Measurements from ENCODE around the gene AHNAK2. TPM values are rescaled to one million over a fixed set of nuclear protein-coding genes. Genes with fewer than 3 reads are reported as not detected.

The AHNAK2 gene
- total RNA-seq, 2 donors from 2014 or later = 3.6 to 5.2 TPM

GRCh38 chr14:105018414-105018813 lies 40.2 kb upstream of the AHNAK2 start:
- TF ChIP-seq CTCF (IDR thresholded peaks at IDR 0.05) (no peak), POLR2A (IDR thresholded peaks at IDR 0.05) (no peak)
- intact Hi-C loops (cut with DNase I) = no loop called here
- H3K27me3 ChIP-seq = no peaks in the 10 kb centered on the region
- no peaks in the 10 kb centered on the region for H3K36me3 ChIP-seq (replicated peaks in 1 of 2; ENCODE audit: insufficient read depth in 1 of 2, low read depth in 2 of 2)
- H3K4me1 ChIP-seq = peaks cover 32% of the 10 kb centered on the region
- no peak for ATAC-seq
- no peak overlapping the region for H3K4me3 ChIP-seq
- no peak overlapping the region for H3K27ac ChIP-seq
- 75 to 83% methylated on average over 3 to 4 of the region's 4 CpGs for WGBS, 2 donors
- no peaks in the 10 kb centered on the region for H3K9me3 ChIP-seq
- no peak for DNase-seq

- intact Hi-C loops (cut with DNase I) = no loop called here
- Histone ChIP-seq H3K36me3 (replicated peaks in 1 of 2; ENCODE audit: insufficient read depth in 1 of 2, low read depth in 2 of 2) (peaks cover 0 to 3% of the 10 kb centered on the region in 2 donors), H3K9me3 (no peaks in the 10 kb centered on the region), H3K4me1 (peaks cover 22% of the 10 kb centered on the region), H3K27me3 (no peaks in the 10 kb centered on the region), H3K4me3 (no peak overlapping the region), H3K27ac (no peak overlapping the region)
- no peak for ATAC-seq
- DNase-seq = no peak
- WGBS, 2 donors = 83 to 93% methylated on average over 4 to 6 of the region's 6 CpGs
- TF ChIP-seq CTCF (IDR thresholded peaks at IDR 0.05) = no peak
- no peak for TF ChIP-seq POLR2A (IDR thresholded peaks at IDR 0.05)
Measured at GRCh38 chr14:105015905-105016304, 37.7 kb upstream of the AHNAK2 start.

- no peaks in the 10 kb centered on the region for H3K9me3 ChIP-seq
Measured at GRCh38 chr14:105015242-105015641, 37.1 kb upstream of the AHNAK2 start.

GRCh38 chr14:105014631-105015030 lies 36.5 kb upstream of the AHNAK2 start:
- DNase-seq = no peak
- H3K27me3 ChIP-seq = no peaks in the 10 kb centered on the region
- TF ChIP-seq POLR2A (IDR thresholded peaks at IDR 0.05) (no peak), CTCF (IDR thresholded peaks at IDR 0.05) (no peak)
- no peaks in the 10 kb centered on the region for H3K9me3 ChIP-seq
- WGBS, 2 donors = 72 to 76% methylated on average over 4 of the region's 4 CpGs
- H3K4me3 ChIP-seq = no peak overlapping the region
- intact Hi-C loops (cut with DNase I) = no loop called here
- H3K27ac ChIP-seq = no peak overlapping the region
- peaks cover 14% of the 10 kb centered on the region for H3K4me1 ChIP-seq
- ATAC-seq = no peak
- H3K36me3 ChIP-seq (replicated peaks in 1 of 2; ENCODE audit: insufficient read depth in 1 of 2, low read depth in 2 of 2) = peaks cover 0 to 6% of the 10 kb centered on the region in 2 donors

More at GRCh38 chr14:105015242-105015641, 37.1 kb upstream of the AHNAK2 start:
- H3K27ac ChIP-seq = no peak overlapping the region
- intact Hi-C loops (cut with DNase I) = no loop called here
- ATAC-seq (no peak), DNase-seq (no peak)
- 76 to 88% methylated on average over 9 of the region's 9 CpGs for WGBS, 2 donors
- H3K27me3 ChIP-seq = no peaks in the 10 kb centered on the region
- no peak overlapping the region for H3K4me3 ChIP-seq
- H3K36me3 ChIP-seq (replicated peaks in 1 of 2; ENCODE audit: insufficient read depth in 1 of 2, low read depth in 2 of 2) = peaks cover 0 to 6% of the 10 kb centered on the region in 2 donors
- H3K4me1 ChIP-seq = peaks cover 20% of the 10 kb centered on the region
- TF ChIP-seq CTCF (IDR thresholded peaks at IDR 0.05) (no peak), POLR2A (IDR thresholded peaks at IDR 0.05) (no peak)

GRCh38 chr14:105014032-105014431 lies 35.9 kb upstream of the AHNAK2 start:
- Histone ChIP-seq H3K4me3 (no peak overlapping the region), H3K27ac (no peak overlapping the region), H3K27me3 (no peaks in the 10 kb centered on the region), H3K9me3 (no peaks in the 10 kb centered on the region), H3K36me3 (replicated peaks in 1 of 2; ENCODE audit: insufficient read depth in 1 of 2, low read depth in 2 of 2) (peaks cover 0 to 6% of the 10 kb centered on the region in 2 donors), H3K4me1 (peaks cover 8% of the 10 kb centered on the region)
- no peak for DNase-seq
- WGBS, 2 donors = 92 to 100% methylated on average over 1 to 9 of the region's 9 CpGs
- intact Hi-C loops (cut with DNase I) = no loop called here
- TF ChIP-seq POLR2A (IDR thresholded peaks at IDR 0.05) (no peak), CTCF (IDR thresholded peaks at IDR 0.05) (no peak)
- no peak for ATAC-seq

Data from body of pancreas (tissue), 4 donors.